Breast epithelium (tissue), 4 donors: ENCODE measurements around the gene ZNF618. TPM values are rescaled to one million over a fixed set of nuclear protein-coding genes. Genes with fewer than 3 reads are reported as not detected.
A peak's percentile ranks its signal among the peaks of the same experiment; 100 is the strongest.

ENCODE experiments used
- DNase-seq, 2 donors: peaks; one replicate each; pipeline ENCODE4 v3.0.0-alpha.2; 2019; ENCODE audit warnings: low spot score in 2 of 2
- H3K27ac ChIP-seq, 2 donors: fragments of 200-600 bp; sonication (generic) in 1 of 2; one replicate each; pipeline ENCODE4 v1.5.1; 2016 to 2019; ENCODE audit warnings: mild to moderate bottlenecking in 1 of 2
- H3K27me3 ChIP-seq, 2 donors: fragments of 200-600 bp; sonication (generic) in 1 of 2; one replicate each; pipeline versions ENCODE4 v1.5.1 to v1.6.0; 2017 to 2019; ENCODE audit warnings: control low read depth in 1 of 2, mild to moderate bottlenecking in 1 of 2
- H3K36me3 ChIP-seq: fragments of 200-600 bp; one replicate; pipeline ENCODE4 v1.5.1; 2019
- H3K4me1 ChIP-seq, 2 donors: fragments of 200-600 bp; sonication (generic); one replicate each; pipeline ENCODE4 v1.5.1; 2016 to 2019; ENCODE audit warnings: control low read depth in 1 of 2
- H3K4me3 ChIP-seq, 3 donors: fragments of 200-600 bp; sonication (generic); 1 replicate in 2 of 3; 2 replicates in 1 of 3; pipeline ENCODE4 v1.5.1; 2016 to 2019; ENCODE audit warnings: mild to moderate bottlenecking in 3 of 3, moderate library complexity in 2 of 3
- H3K9me3 ChIP-seq, 2 donors: fragments of 200-600 bp; sonication (generic) in 1 of 2; one replicate each; pipeline ENCODE4 v1.5.1; 2016 to 2019; ENCODE audit warnings: control low read depth in 1 of 2
- CTCF ChIP-seq, 3 donors: fragments of 450-650 bp; IDR thresholded peaks; one replicate each; pipeline ENCODE4 v1.5.1; 2016 to 2017; ENCODE audit warnings: antibody characterized with exemption in 3 of 3, mild to moderate bottlenecking in 3 of 3, moderate library complexity in 3 of 3
- POLR2A ChIP-seq: fragments of 450-650 bp; IDR thresholded peaks from one replicate; pipeline ENCODE4 v1.6.1; 2016; ENCODE audit warnings: antibody characterized with exemption, mild to moderate bottlenecking, moderate library complexity
- POLR2AphosphoS5 ChIP-seq, 3 donors: sonication (generic); formaldehyde crosslinking; IDR thresholded peaks; one replicate each; pipeline ENCODE4 v1.6.1; 2017; ENCODE audit warnings: antibody characterized with exemption in 3 of 3
- intact Hi-C: fragments of 100-400 bp; cut with DNase I; formaldehyde crosslinking; loops from one replicate; pipeline ENCODE4 v1.15.1; 2023; ENCODE audit warnings: low total_unique reads
- total RNA-seq, 3 donors: library from RNA; depleted of rRNA; stranded (reverse); fragments of >200 nt; gene quantifications; one replicate each; pipeline ENCODE4 v1.1.0, GENCODE V29; 2016

ZNF618 gene
- total RNA-seq, 3 donors from 2014 or later = 4.6 to 11.8 (median 10.4) TPM

- H3K27ac ChIP-seq = no peak overlapping the region
- no peaks in the 10 kb centered on the region for H3K36me3 ChIP-seq
- no peaks in the 10 kb centered on the region for H3K9me3 ChIP-seq
- TF ChIP-seq POLR2AphosphoS5 (IDR thresholded peaks at IDR 0.05) (no peak), CTCF (IDR thresholded peaks at IDR 0.05) (no peak), POLR2A (no peak)
- no peak for DNase-seq
- H3K27me3 ChIP-seq = no peaks in the 10 kb centered on the region
- no peaks in the 10 kb centered on the region for H3K4me1 ChIP-seq
- H3K4me3 ChIP-seq = peak overlapping the region in 1 of 3 donors; percentile 6
- intact Hi-C loops = no loop called here
Measured at GRCh38 chr9:113963696-113964494, 87.8 kb downstream of the ZNF618 start.

- Histone ChIP-seq H3K27me3 (no peaks in the 10 kb centered on the region), H3K4me3 (no peak overlapping the region), H3K36me3 (no peaks in the 10 kb centered on the region), H3K9me3 (no peaks in the 10 kb centered on the region), H3K27ac (no peak overlapping the region), H3K4me1 (no peaks in the 10 kb centered on the region)
- DNase-seq = no peak
- TF ChIP-seq POLR2A (no peak), POLR2AphosphoS5 (IDR thresholded peaks at IDR 0.05) (no peak), CTCF (IDR thresholded peaks at IDR 0.05) (no peak)
- intact Hi-C loops = no loop called here
Measured at GRCh38 chr9:113964495-113965170, 88.5 kb downstream of the ZNF618 start.

DNA sequence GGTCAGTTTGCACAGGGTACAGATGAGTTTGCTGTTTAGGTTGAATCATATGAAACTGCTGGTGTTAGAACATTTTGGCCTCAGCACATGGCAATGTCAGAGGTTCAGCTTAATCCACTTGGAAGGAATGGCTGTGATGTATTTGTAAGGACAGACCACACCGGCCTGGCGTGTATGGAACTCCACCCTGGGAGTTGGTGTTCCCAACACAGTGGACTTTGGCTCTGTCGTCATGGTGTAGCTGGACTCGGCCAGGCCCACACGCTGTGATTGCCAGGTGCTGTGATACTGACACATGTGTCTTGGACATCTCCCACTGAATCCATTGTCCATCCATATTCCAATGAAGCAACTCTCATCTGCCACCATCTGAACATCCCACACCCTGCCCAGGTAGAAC lies 90.3 kb downstream of the ZNF618 start:
- Histone ChIP-seq H3K4me1 (no peaks in the 10 kb centered on the region), H3K36me3 (no peaks in the 10 kb centered on the region), H3K27me3 (no peaks in the 10 kb centered on the region), H3K27ac (no peak overlapping the region), H3K4me3 (no peak overlapping the region), H3K9me3 (no peaks in the 10 kb centered on the region)
- TF ChIP-seq POLR2A (no peak), POLR2AphosphoS5 (IDR thresholded peaks at IDR 0.05) (no peak), CTCF (IDR thresholded peaks at IDR 0.05) (no peak)
- no peak for DNase-seq
- intact Hi-C loops = no loop called here

DNA sequence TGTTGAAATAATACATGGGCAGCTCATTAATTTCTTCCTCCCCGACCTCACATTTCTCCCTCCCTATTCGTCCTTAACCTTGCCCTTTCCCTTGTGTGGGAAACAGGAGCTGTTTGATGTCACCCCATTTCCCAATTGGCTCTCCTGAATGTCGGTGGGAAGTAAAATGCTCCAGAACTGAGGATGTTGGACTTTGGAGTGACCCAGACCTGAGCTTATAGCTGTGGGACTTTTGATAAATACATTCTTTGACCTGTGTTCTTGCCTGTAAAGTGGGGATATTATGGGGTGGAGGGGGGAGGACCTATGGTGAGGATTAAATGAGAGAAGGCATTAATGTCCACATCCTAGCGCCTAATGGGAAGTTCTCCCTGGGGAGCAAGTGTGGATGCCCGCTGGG lies 91.3 kb downstream of the ZNF618 start:
- no peaks in the 10 kb centered on the region for H3K4me1 ChIP-seq
- intact Hi-C loops = no loop called here
- H3K36me3 ChIP-seq = no peaks in the 10 kb centered on the region
- H3K4me3 ChIP-seq = no peak overlapping the region
- H3K27ac ChIP-seq = no peak overlapping the region
- no peaks in the 10 kb centered on the region for H3K27me3 ChIP-seq
- H3K9me3 ChIP-seq = no peaks in the 10 kb centered on the region
- TF ChIP-seq POLR2AphosphoS5 (IDR thresholded peaks at IDR 0.05) (no peak), POLR2A (no peak), CTCF (IDR thresholded peaks at IDR 0.05) (no peak)
- DNase-seq = no peak

- no peaks in the 10 kb centered on the region for H3K4me1 ChIP-seq
- H3K27me3 ChIP-seq = no peaks in the 10 kb centered on the region
- H3K36me3 ChIP-seq = no peaks in the 10 kb centered on the region
- no peak overlapping the region for H3K4me3 ChIP-seq
- H3K9me3 ChIP-seq = no peaks in the 10 kb centered on the region
- TF ChIP-seq POLR2A (no peak), POLR2AphosphoS5 (IDR thresholded peaks at IDR 0.05) (no peak), CTCF (IDR thresholded peaks at IDR 0.05) (no peak)
- intact Hi-C loops = no loop called here
- no peak overlapping the region for H3K27ac ChIP-seq
- no peak for DNase-seq
Measured at GRCh38 chr9:113969343-113969742, 93.2 kb downstream of the ZNF618 start.
